GM21367 (cell line): Measurements from ENCODE around the gene BLID.

Experiments used
- ATAC-seq: cut with Tn5 transposase; IDR thresholded peaks from one replicate; pipeline ENCODE4 v1.9.1; 2021; ENCODE audit not compliant: unreplicated experiment

The BLID gene

GRCh38 chr11:122107045-122107444 lies 9.0 kb downstream of the BLID start:
- ATAC-seq = no peak

GRCh38 chr11:122105044-122105758 lies 10.8 kb downstream of the BLID start:
- no peak for ATAC-seq

GRCh38 chr11:122104341-122104740 lies 11.7 kb downstream of the BLID start:
- ATAC-seq = no peak

GRCh38 chr11:122103726-122104125 lies 12.3 kb downstream of the BLID start:
- ATAC-seq = no peak

- no peak for ATAC-seq
Observed at GRCh38 chr11:122103321-122103720, 12.7 kb downstream of the BLID start.

DNA sequence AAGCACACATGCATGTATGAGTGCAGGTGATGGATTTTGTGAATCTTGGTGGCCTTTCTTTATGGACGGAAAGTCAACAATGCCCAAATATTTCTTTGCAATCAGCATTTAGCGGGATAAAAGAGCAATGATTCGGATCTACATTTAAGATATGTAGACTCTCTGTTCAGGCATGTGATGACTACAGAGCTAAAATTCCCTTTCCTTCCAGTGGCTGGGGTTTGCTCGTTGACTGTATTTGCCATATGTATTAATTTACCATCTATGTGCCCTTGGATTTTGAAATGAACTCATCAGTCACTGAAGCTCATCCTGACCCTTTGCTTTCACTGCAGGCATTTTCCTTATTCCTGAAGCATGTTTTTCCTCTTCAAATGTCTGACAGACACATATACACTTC lies 13.6 kb downstream of the BLID start:
- ATAC-seq = no peak

GRCh38 chr11:122101625-122102291 lies 14.3 kb downstream of the BLID start:
- no peak for ATAC-seq

DNA sequence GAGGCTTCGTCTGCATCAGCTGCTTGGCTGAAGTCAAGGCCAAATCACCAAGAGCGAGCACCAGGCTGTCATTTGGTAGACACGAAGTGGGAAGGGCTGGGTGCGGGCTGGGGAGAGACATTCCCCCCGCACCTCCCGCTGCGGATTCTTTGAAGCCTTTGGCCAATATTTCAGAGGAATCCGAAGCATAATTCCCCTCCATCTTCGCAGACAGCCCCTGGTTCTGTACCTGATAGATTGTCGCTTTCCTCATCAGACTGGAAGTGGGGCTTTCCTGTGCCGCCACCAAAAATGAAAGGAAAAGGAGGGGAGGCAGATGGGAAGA lies 15.3 kb downstream of the BLID start:
- no peak for ATAC-seq

GRCh38 chr11:122100037-122100755 lies 15.8 kb downstream of the BLID start:
- no peak for ATAC-seq

DNA sequence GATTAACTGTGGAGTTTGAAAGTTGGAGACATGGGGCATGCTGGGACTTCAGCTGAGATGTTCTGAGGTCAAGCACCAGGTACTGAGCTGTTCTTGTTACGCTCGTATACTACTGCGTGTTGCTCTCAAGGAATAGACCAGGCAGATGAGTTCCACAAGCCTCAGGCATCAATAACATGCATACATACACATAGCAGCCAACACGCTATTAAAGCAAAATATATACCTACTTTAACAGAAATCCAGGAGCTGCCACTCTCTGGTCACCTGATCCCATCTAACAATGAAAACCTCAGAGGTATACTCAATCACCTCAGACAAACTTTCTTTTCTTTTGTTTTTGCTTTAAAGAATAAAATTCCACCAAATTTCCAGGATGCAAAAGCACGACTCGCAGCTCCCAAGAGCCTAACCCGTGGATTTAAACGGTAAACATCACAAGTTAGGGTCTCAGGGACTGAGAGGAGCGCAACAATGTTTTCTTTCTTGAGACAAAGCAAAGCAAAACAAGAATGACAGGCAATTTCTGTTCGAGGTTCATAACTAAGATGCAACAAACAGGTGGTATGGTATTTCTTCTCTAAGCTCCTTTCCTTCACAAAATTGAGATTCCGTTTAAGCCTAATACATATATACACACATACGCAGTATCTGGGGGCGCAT lies 16.5 kb downstream of the BLID start:
- ATAC-seq = no peak

GRCh38 chr11:122098261-122098980 lies 17.6 kb downstream of the BLID start:
- no peak for ATAC-seq

GRCh38 chr11:122097419-122098001 lies 18.5 kb downstream of the BLID start:
- no peak for ATAC-seq

DNA sequence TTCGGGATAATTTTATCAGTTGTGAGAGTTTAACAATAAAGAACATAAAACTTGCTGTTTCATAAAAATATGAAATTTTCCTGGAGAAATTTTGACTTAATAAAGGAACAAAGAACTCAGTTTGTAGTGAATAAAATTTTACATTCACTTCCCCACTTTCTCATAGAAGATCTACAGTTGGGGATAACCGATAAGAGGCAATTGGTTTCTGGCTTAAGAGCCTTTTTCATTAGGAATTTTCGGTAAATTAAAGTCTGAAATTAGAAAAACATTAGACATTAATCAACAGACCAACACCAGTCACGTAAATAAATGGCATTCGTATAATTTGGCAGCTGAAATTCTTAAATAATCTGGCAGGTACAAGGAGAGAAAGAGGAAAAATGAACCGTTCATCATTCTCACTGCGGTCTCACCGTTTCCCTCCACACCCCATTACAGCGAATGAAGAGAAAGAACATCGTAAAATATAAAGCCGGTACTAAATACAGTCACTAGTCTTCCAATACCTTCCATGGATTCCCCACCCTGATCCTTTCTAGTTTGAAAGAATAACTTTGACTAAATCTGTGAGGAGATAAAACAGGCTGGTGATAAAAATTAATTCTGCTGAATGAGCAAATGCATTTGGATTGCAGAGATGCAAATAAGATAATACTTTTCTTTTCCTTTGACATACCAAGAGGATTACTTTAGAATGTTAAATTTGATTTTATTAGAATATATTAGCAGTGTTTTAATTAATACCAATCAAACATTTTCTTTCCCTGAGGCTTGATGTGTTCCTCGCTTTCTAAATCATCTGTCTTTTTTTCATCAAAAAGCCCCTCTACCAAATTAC lies 19.5 kb downstream of the BLID start:
- no peak for ATAC-seq

DNA sequence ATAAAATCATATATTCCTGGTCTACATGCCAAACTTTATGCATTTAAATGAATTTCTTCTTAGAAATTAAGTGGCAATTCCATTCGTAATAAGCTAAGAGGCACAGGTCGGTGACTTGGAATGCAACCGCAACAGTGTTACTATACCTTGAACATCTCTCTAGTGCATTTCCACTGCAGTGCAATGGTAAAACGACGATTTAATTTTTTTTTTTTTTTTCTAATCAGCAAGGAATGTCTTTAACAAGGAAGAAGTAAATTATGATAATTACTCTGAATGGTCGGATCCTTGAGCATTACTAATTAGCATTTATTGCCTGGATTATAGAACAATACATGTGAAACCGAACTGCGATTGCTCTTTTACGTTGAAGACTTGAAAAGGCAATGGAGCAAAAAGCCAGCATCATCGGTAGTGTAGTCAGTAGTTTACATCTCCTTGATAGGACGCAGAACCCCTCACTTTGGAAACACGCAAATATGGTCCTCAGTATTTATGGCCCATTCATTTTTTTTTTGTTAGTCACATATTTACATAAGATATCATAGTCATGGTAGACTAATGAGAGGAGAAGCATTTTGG lies 20.2 kb downstream of the BLID start:
- ATAC-seq = no peak

GRCh38 chr11:122094836-122095235 lies 21.2 kb downstream of the BLID start:
- ATAC-seq = no peak

DNA sequence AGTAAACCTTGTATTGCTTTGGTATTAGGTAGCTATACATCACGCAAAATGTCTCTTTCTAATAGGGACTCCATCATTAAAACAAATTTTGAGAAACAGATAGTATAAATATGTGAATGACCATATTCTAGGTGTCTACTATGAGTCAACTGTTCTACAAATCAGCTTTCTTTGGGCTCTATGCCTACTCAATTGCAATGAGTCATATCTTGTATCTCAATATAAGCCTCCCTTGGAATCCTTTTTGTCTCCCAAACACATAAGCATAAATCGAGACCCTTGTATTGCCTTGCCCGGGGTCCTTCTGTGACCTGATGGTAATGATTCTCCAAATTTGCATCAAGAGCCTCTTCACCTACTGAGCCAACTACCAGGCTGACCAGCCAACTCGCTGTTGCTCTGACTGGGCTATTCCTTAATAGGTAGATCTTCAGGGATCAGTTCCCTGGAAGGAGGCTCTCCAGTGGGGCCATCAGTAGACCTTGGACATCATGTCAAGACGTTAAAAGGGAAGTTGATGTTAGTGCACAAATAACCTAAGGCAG lies 22.2 kb downstream of the BLID start:
- no peak for ATAC-seq

DNA sequence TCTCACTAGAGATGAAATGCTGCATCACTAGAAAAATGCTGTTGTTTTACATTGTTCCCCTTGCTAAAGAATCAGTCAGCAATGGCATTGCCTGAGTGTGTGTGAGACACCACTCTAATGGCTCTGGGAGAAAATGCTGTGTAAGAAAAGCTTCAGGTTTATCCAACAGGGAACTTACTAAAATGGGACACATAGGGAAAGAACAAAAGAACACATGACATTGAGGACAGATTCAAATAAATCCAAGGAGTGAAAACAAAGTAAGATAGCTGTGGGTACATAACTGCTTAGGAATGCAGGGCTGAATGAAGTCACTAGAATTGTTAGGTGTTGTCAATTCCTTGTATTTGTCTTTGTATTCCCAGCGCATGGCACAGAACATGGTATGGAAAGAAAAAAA lies 24.2 kb downstream of the BLID start:
- ATAC-seq = no peak

- ATAC-seq = no peak
Observed at GRCh38 chr11:122089111-122089510, 26.9 kb downstream of the BLID start.

GRCh38 chr11:122085712-122086111 lies 30.3 kb downstream of the BLID start:
- no peak for ATAC-seq
